ENCODE results near the gene GSK3B.

Gene GSK3B

GRCh38 chr3:119964294-119964693, 130.0 kb downstream of the GSK3B start:
- DNase-seq (ENCODE audit: low read depth), result no peak
- no peak for TF ChIP-seq CTCF (IDR thresholded peaks at IDR 0.05; ENCODE audit: insufficient read depth, low read depth, low read length, missing control alignments)

GRCh38 chr3:119955972-119956371, 138.3 kb downstream of the GSK3B start:
- no peak for DNase-seq (ENCODE audit: low read depth)
- no peak overlapping the region for H3K4me3 ChIP-seq (ENCODE audit: low read length)
- no peak for TF ChIP-seq CTCF (IDR thresholded peaks at IDR 0.05; ENCODE audit: insufficient read depth, low read depth, low read length, missing control alignments)

More at GRCh38 chr3:119964294-119964693, 130.0 kb downstream of the GSK3B start:
- H3K4me3 ChIP-seq (ENCODE audit: low read length), result no peak overlapping the region

GRCh38 chr3:119950666-119951325, 143.5 kb downstream of the GSK3B start:
- H3K4me3 ChIP-seq (ENCODE audit: low read length), result no peak overlapping the region
- no peak for DNase-seq (ENCODE audit: low read depth)
- TF ChIP-seq CTCF (IDR thresholded peaks at IDR 0.05; ENCODE audit: insufficient read depth, low read depth, low read length, missing control alignments), result no peak

- H3K4me3 ChIP-seq (ENCODE audit: low read length), result no peak overlapping the region
- DNase-seq (ENCODE audit: low read depth), result no peak
- TF ChIP-seq CTCF (IDR thresholded peaks at IDR 0.05; ENCODE audit: insufficient read depth, low read depth, low read length, missing control alignments), result no peak
Measured at GRCh38 chr3:119945291-119945690, 149.0 kb downstream of the GSK3B start.

GRCh38 chr3:119944091-119944490, 150.2 kb downstream of the GSK3B start:
- TF ChIP-seq CTCF (IDR thresholded peaks at IDR 0.05; ENCODE audit: insufficient read depth, low read depth, low read length, missing control alignments), result no peak
- H3K4me3 ChIP-seq (ENCODE audit: low read length), result no peak overlapping the region
- DNase-seq (ENCODE audit: low read depth), result no peak

- TF ChIP-seq CTCF (IDR thresholded peaks at IDR 0.05; ENCODE audit: insufficient read depth, low read depth, low read length, missing control alignments), result no peak
- H3K4me3 ChIP-seq (ENCODE audit: low read length), result no peak overlapping the region
Measured at GRCh38 chr3:119939077-119939476, 155.2 kb downstream of the GSK3B start.

GRCh38 chr3:119937229-119937628, 157.0 kb downstream of the GSK3B start:
- no peak for TF ChIP-seq CTCF (IDR thresholded peaks at IDR 0.05; ENCODE audit: insufficient read depth, low read depth, low read length, missing control alignments)
- H3K4me3 ChIP-seq (ENCODE audit: low read length), result no peak overlapping the region
- DNase-seq (ENCODE audit: low read depth), result no peak

More at GRCh38 chr3:119939077-119939476, 155.2 kb downstream of the GSK3B start:
- DNase-seq (ENCODE audit: low read depth), result peak; percentile 36
